Lung (tissue), 12 donors: ENCODE measurements around the gene GFI1B. TPM values are rescaled to one million over a fixed set of nuclear protein-coding genes. Genes with fewer than 3 reads are reported as not detected.

Source experiments
- ATAC-seq: fragments of 200-7000 bp; cut with Tn5 transposase; one replicate; pipeline ENCODE4 v1.9.1; 2020; ENCODE audit warnings: moderate number of reproducible peaks; ENCODE audit not compliant: insufficient read depth, low FRiP score
- DNase-seq, 3 donors: peaks; one replicate each; pipeline ENCODE4 v3.0.0-alpha.2; 2013 to 2017
- H3K27ac ChIP-seq, 2 donors: one replicate each; pipeline ENCODE4 v1.5.1; 2013; ENCODE audit warnings: mild to moderate bottlenecking in 2 of 2, moderate library complexity in 2 of 2, control low read depth in 1 of 2, inconsistent platforms in 1 of 2, low read depth in 1 of 2, low read length in 1 of 2
- H3K27me3 ChIP-seq, 3 donors: one replicate each; pipeline ENCODE4 v1.5.1; 2013; ENCODE audit warnings: low read length in 2 of 3; ENCODE audit not compliant: control insufficient read depth in 3 of 3, insufficient read depth in 3 of 3
- H3K36me3 ChIP-seq, 4 donors: one replicate each; pipeline ENCODE4 v1.5.1; 2013; ENCODE audit warnings: low read length in 4 of 4, mild to moderate bottlenecking in 1 of 4, moderate library complexity in 1 of 4; ENCODE audit not compliant: control insufficient read depth in 4 of 4, insufficient read depth in 4 of 4
- H3K4me1 ChIP-seq, 5 donors: one replicate each; pipeline ENCODE4 v1.5.1; 2013; ENCODE audit warnings: low read length in 5 of 5, mild to moderate bottlenecking in 2 of 5, moderate library complexity in 1 of 5; ENCODE audit not compliant: control insufficient read depth in 5 of 5, insufficient read depth in 5 of 5
- H3K4me3 ChIP-seq: one replicate; pipeline ENCODE4 v1.5.1; 2013; ENCODE audit warnings: mild to moderate bottlenecking, control low read depth, moderate library complexity
- H3K9ac ChIP-seq, 2 donors: one replicate each; pipeline ENCODE4 v1.5.1; 2013; ENCODE audit warnings: low read length in 2 of 2, control low read depth in 1 of 2; ENCODE audit not compliant: insufficient read depth in 1 of 2
- H3K9me3 ChIP-seq, 4 donors: one replicate each; pipeline ENCODE4 v1.5.1; 2013; ENCODE audit warnings: low read length in 3 of 4, mild to moderate bottlenecking in 1 of 4, moderate library complexity in 1 of 4; ENCODE audit not compliant: control insufficient read depth in 4 of 4, insufficient read depth in 3 of 4
- WGBS, 2 donors: extraction: QIAGEN DNeasy Blood & Tissue Kit; methylation state at CpG; one replicate each; pipeline ENCODE4 v1.1.7; 2013; 5-methylcytosine and 5-hydroxymethylcytosine counted together
- polyA plus RNA-seq, 2 donors: library from polyadenylated mRNA; stranded (reverse); fragments of 200-250 nt; gene quantifications; one replicate each; pipeline ENCODE4 v1.2.1, GENCODE V29; 2013
- total RNA-seq, 2 donors: library from RNA; depleted of rRNA in 1 of 2; stranded (reverse); fragments of >200 nt in 1 of 2; gene quantifications; one replicate each; pipeline ENCODE4 v1.2.1, GENCODE V29; 2014 to 2021
- TF ChIP-seq, protein P1 (sequence below): IDR thresholded peaks from 2 replicates; pipeline ENCODE4 v1.5.1; 2012; ENCODE audit warnings: mild to moderate bottlenecking; ENCODE audit errors: control extremely low read depth, extremely low read depth
- donor health status: control.
- donor health status: control.
- donor health status: Bipolar disorder and iron deficiency.
- donor health status: healthy.
- donor health status: DM: yes; HTN: yes; CAD: no.

GFI1B gene
- total and polyA plus RNA-seq, 4 donors: 0.25 to 1.4 (median 0.76) TPM

DNA sequence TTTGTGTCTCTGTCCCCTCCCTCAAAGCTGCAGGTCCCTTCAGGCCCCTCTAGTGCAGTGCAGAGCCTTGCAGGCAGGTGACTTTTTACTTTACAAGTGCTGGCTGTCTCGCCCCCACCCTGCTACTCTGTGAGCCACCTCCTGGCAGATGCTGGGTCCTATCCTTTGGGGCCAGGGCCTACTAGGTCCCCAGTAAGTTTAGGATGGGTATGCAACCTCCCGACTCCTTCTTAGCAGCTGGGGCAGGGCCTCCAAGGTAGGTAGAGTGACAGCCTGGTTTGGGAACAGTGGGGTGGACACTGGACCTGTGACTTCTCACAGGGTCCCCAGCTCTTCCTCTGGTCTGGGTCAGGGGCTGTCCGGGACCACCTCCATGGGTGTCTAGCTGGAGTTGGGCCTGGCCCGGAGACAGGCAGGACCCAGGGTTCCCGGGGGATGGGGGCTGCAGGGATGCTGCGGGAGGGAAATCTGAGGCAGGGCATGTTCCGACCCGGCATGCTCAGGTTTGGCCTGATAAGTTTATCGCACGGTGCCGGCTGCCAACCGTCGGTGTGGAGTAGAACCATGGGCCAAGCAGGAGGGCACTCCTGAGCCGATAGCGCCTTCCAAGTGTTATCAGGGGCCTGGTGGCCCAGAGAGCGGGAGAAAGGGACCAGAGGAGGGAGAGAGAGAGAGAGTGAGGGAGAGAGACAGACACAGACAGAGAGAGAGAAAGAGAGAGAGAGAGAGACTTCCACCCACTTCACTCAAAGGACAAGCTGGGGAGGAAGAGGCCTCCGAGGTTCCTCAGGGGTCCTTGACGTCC is 20.5 kb downstream of the GFI1B start:
- Histone ChIP-seq H3K4me1 (peaks cover 0 to 9% (median 3%) of the 10 kb centered on the region in 5 donors), H3K27me3 (peaks cover 0 to 2% (median 0%) of the 10 kb centered on the region in 3 donors), H3K4me3 (no peak overlapping the region), H3K36me3 (no peaks in the 10 kb centered on the region), H3K9me3 (no peaks in the 10 kb centered on the region), H3K9ac (no peak overlapping the region), H3K27ac (no peak overlapping the region)
- 68 to 76% methylated on average over 18 of the region's 18 CpGs for WGBS, 2 donors
- DNase-seq (no peak), ATAC-seq (no peak)
- TF ChIP-seq, protein P1, sequence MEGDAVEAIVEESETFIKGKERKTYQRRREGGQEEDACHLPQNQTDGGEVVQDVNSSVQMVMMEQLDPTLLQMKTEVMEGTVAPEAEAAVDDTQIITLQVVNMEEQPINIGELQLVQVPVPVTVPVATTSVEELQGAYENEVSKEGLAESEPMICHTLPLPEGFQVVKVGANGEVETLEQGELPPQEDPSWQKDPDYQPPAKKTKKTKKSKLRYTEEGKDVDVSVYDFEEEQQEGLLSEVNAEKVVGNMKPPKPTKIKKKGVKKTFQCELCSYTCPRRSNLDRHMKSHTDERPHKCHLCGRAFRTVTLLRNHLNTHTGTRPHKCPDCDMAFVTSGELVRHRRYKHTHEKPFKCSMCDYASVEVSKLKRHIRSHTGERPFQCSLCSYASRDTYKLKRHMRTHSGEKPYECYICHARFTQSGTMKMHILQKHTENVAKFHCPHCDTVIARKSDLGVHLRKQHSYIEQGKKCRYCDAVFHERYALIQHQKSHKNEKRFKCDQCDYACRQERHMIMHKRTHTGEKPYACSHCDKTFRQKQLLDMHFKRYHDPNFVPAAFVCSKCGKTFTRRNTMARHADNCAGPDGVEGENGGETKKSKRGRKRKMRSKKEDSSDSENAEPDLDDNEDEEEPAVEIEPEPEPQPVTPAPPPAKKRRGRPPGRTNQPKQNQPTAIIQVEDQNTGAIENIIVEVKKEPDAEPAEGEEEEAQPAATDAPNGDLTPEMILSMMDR: no peak

GRCh38 chr9:133002147-133003070 is 23.9 kb downstream of the GFI1B start:
- DNase-seq: peak in 1 of 3 donors; percentile 42
- H3K27me3 ChIP-seq: peaks cover 0 to 3% (median 0%) of the 10 kb centered on the region in 3 donors
- ATAC-seq: no peak

GRCh38 chr9:133003071-133003461 is 24.6 kb downstream of the GFI1B start:
- Histone ChIP-seq H3K4me3 (no peak overlapping the region), H3K27me3 (peaks cover 0 to 3% (median 0%) of the 10 kb centered on the region in 3 donors), H3K9ac (no peak overlapping the region), H3K9me3 (peaks cover 0 to 2% (median 0%) of the 10 kb centered on the region in 4 donors), H3K27ac (no peak overlapping the region), H3K4me1 (peaks cover 0 to 13% (median 0%) of the 10 kb centered on the region in 5 donors), H3K36me3 (no peaks in the 10 kb centered on the region)
- WGBS, 2 donors: 27 to 44% methylated on average over 13 of the region's 13 CpGs
- ATAC-seq (no peak), DNase-seq (no peak)
- TF ChIP-seq, protein P1: no peak

More at GRCh38 chr9:133002147-133003070, 23.9 kb downstream of the GFI1B start:
- WGBS, 2 donors: 28 to 44% methylated on average over 13 of the region's 13 CpGs
- peaks cover 0 to 2% (median 0%) of the 10 kb centered on the region in 4 donors for H3K9me3 ChIP-seq
- H3K36me3 ChIP-seq: no peaks in the 10 kb centered on the region
- TF ChIP-seq, protein P1: no peak
- no peak overlapping the region for H3K9ac ChIP-seq
- H3K4me1 ChIP-seq: peaks cover 0 to 13% (median 0%) of the 10 kb centered on the region in 5 donors
- no peak overlapping the region for H3K27ac ChIP-seq
- H3K4me3 ChIP-seq: no peak overlapping the region
